DOHH2 (cell line): Measurements from ENCODE around the gene DNAH14.

Experiments
- H3F3A ChIP-seq: fragments of 200-600 bp; sonication (generic), shearing (Covaris generic); 2 replicates; pipeline ENCODE4 v1.6.0; 2016; ENCODE audit warnings: antibody characterized with exemption, mild to moderate bottlenecking; ENCODE audit not compliant: control insufficient read depth, insufficient read depth
- H3K27ac ChIP-seq: fragments of 200-600 bp; sonication (generic); 2 replicates; pipeline ENCODE4 v1.5.1; 2014; ENCODE audit warnings: low read depth, mild to moderate bottlenecking, low read length, moderate library complexity
- H3K27me3 ChIP-seq: fragments of 200-600 bp; sonication (generic); 2 replicates; pipeline ENCODE4 v1.6.1; 2014; ENCODE audit warnings: mild to moderate bottlenecking, low read length, mixed read lengths; ENCODE audit not compliant: control insufficient read depth
- H3K36me3 ChIP-seq: fragments of 200-600 bp; sonication (generic); 2 replicates; pipeline ENCODE4 v1.6.1; 2014; ENCODE audit warnings: mild to moderate bottlenecking, low read length, moderate library complexity, mixed read lengths; ENCODE audit not compliant: control insufficient read depth
- H3K4me1 ChIP-seq: fragments of 200-600 bp; sonication (generic); 2 replicates; pipeline ENCODE4 v1.6.1; 2014; ENCODE audit warnings: mild to moderate bottlenecking, low read length, mixed read lengths; ENCODE audit not compliant: control insufficient read depth
- H3K4me2 ChIP-seq: fragments of 200-600 bp; sonication (generic); 2 replicates; pipeline ENCODE4 v1.6.0; 2014; ENCODE audit warnings: mild to moderate bottlenecking, low read length, moderate library complexity
- H3K4me3 ChIP-seq: fragments of 200-600 bp; sonication (generic); 2 replicates; pipeline ENCODE4 v1.5.1; 2014; ENCODE audit warnings: mild to moderate bottlenecking, low read length, mixed read lengths
- H3K79me2 ChIP-seq: fragments of 200-600 bp; sonication (generic); 2 replicates; pipeline ENCODE4 v1.6.1; 2014; ENCODE audit warnings: mild to moderate bottlenecking, low read length, mixed read lengths; ENCODE audit not compliant: control insufficient read depth
- H3K9me2 ChIP-seq: fragments of 200-600 bp; sonication (generic); replicated peaks from 2 replicates; pipeline ENCODE4 v1.6.1; 2014; ENCODE audit warnings: mild to moderate bottlenecking, low read length, mixed read lengths; ENCODE audit not compliant: control insufficient read depth
- H3K9me3 ChIP-seq: fragments of 200-600 bp; sonication (generic); 2 replicates; pipeline ENCODE4 v1.6.1; 2014; ENCODE audit warnings: antibody characterized with exemption, low read length, mixed read lengths; ENCODE audit not compliant: control insufficient read depth, insufficient read depth
- H4K20me1 ChIP-seq: fragments of 200-600 bp; sonication (generic); 2 replicates; pipeline ENCODE4 v1.6.0; 2014; ENCODE audit warnings: low read depth, mild to moderate bottlenecking, antibody characterized with exemption, low read length, moderate library complexity; ENCODE audit not compliant: control insufficient read depth, insufficient read depth
- EZH2phosphoT487 ChIP-seq: fragments of 200-600 bp; sonication (generic); IDR thresholded peaks from 2 replicates; pipeline ENCODE4 v1.6.1; 2017; ENCODE audit warnings: borderline replicate concordance, mild to moderate bottlenecking, antibody characterized with exemption, low read length, moderate library complexity, mixed read lengths
- TF ChIP-seq, protein P1 (sequence below): fragments of 200-600 bp; sonication (generic); IDR thresholded peaks from one replicate; pipeline ENCODE4 v1.5.1; 2014; ENCODE audit warnings: antibody characterized with exemption, mild to moderate bottlenecking, low read depth, low read length; ENCODE audit not compliant: poor library complexity, severe bottlenecking

The DNAH14 gene

GRCh38 chr1:225350872-225351271 is 421.4 kb downstream of the DNAH14 start:
- Histone ChIP-seq H3K4me3 (no peak overlapping the region), H3K36me3 (no peaks in the 10 kb centered on the region), H3K9me2 (no peaks in the 10 kb centered on the region), H3K4me2 (no peak overlapping the region), H3K4me1 (no peaks in the 10 kb centered on the region), H4K20me1 (no peaks in the 10 kb centered on the region), H3K9me3 (no peaks in the 10 kb centered on the region), H3F3A (no peaks in the 10 kb centered on the region), H3K79me2 (no peaks in the 10 kb centered on the region), H3K27me3 (peaks cover 26% of the 10 kb centered on the region), H3K27ac (no peak overlapping the region)
- TF ChIP-seq EZH2phosphoT487: no peak
- TF ChIP-seq, protein P1, sequence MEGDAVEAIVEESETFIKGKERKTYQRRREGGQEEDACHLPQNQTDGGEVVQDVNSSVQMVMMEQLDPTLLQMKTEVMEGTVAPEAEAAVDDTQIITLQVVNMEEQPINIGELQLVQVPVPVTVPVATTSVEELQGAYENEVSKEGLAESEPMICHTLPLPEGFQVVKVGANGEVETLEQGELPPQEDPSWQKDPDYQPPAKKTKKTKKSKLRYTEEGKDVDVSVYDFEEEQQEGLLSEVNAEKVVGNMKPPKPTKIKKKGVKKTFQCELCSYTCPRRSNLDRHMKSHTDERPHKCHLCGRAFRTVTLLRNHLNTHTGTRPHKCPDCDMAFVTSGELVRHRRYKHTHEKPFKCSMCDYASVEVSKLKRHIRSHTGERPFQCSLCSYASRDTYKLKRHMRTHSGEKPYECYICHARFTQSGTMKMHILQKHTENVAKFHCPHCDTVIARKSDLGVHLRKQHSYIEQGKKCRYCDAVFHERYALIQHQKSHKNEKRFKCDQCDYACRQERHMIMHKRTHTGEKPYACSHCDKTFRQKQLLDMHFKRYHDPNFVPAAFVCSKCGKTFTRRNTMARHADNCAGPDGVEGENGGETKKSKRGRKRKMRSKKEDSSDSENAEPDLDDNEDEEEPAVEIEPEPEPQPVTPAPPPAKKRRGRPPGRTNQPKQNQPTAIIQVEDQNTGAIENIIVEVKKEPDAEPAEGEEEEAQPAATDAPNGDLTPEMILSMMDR: no peak

DNA sequence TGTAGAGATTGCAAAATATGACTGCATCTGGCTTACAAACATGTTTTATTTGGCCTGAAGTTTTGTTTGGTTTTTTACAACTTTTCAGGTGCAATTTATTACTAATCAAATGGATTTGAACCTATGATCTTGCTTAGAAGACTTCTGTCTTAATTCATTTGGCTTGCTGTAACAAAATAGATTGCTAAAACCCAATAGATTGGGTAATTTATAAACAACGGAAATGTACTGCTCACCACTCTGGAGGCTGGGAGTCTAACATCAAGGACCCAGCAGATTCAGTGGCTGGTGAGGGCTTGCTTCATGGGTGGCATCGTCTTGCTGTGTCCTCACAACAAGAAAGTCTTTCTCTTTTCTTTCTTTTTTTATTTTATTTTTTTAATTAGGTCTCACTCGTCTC is 425.4 kb downstream of the DNAH14 start:
- Histone ChIP-seq H3K4me1 (no peaks in the 10 kb centered on the region), H4K20me1 (no peaks in the 10 kb centered on the region), H3K4me2 (no peak overlapping the region), H3K9me3 (no peaks in the 10 kb centered on the region), H3K4me3 (no peak overlapping the region), H3K27ac (no peak overlapping the region), H3K27me3 (peaks cover 20% of the 10 kb centered on the region), H3F3A (no peaks in the 10 kb centered on the region), H3K79me2 (no peaks in the 10 kb centered on the region), H3K9me2 (no peaks in the 10 kb centered on the region), H3K36me3 (no peaks in the 10 kb centered on the region)
- no peak for TF ChIP-seq EZH2phosphoT487
- TF ChIP-seq, protein P1: no peak

- Histone ChIP-seq H3K27me3 (peaks cover 17% of the 10 kb centered on the region), H3K4me2 (no peak overlapping the region), H3K4me1 (no peaks in the 10 kb centered on the region), H3K79me2 (no peaks in the 10 kb centered on the region), H3K4me3 (no peak overlapping the region), H3K27ac (no peak overlapping the region), H3K36me3 (no peaks in the 10 kb centered on the region), H3K9me3 (no peaks in the 10 kb centered on the region), H3K9me2 (no peaks in the 10 kb centered on the region), H3F3A (no peaks in the 10 kb centered on the region), H4K20me1 (no peaks in the 10 kb centered on the region)
- TF ChIP-seq EZH2phosphoT487: no peak
- TF ChIP-seq, protein P1: no peak
These were observed 426.4 kb downstream of the DNAH14 start for GRCh38 chr1:225355863-225356262.

DNA sequence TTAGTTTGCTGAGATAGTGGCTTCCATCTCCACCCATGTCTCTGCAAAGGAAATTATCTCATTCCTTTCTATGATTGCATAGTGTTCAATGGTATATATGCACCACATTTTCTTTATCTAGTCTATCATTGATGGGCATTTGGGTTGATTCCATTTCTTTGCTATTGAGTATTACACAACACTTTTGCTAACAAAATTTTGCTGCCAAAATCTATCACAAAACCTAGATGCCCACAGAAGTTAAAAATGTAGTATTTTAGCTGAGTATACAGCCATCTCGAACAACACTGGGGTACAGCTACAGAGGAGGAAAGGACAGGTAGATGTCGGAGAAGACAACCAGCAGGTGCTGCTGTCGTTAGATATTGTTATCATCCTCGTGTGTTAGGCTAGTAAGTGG is 430.6 kb downstream of the DNAH14 start:
- H3K36me3 ChIP-seq: no peaks in the 10 kb centered on the region
- no peaks in the 10 kb centered on the region for H3K79me2 ChIP-seq
- H4K20me1 ChIP-seq: no peaks in the 10 kb centered on the region
- no peaks in the 10 kb centered on the region for H3K9me2 ChIP-seq
- no peak overlapping the region for H3K4me2 ChIP-seq
- no peaks in the 10 kb centered on the region for H3F3A ChIP-seq
- no peaks in the 10 kb centered on the region for H3K4me1 ChIP-seq
- H3K27me3 ChIP-seq: peaks cover 10% of the 10 kb centered on the region; the same call in 1 of the 2 replicates
- H3K9me3 ChIP-seq: no peaks in the 10 kb centered on the region
- no peak overlapping the region for H3K4me3 ChIP-seq
- no peak overlapping the region for H3K27ac ChIP-seq
- no peak for TF ChIP-seq EZH2phosphoT487
- TF ChIP-seq, protein P1: no peak
